Astrocyte (in vitro differentiated cells and primary cell): ENCODE results near the gene CABLES1. TPM values are rescaled to one million over a fixed set of nuclear protein-coding genes. Genes with fewer than 3 reads are reported as not detected.

Experiments
- DNase-seq: peaks from one replicate; pipeline ENCODE4 v3.0.0-alpha.2; 2010; ENCODE audit warnings: low read depth
- FAIRE-seq: peaks from 2 replicates; lab custom pipeline; 2011; peaks lifted over from hg19 to GRCh38; lab: Jason Lieb, UNC
- H2AFZ ChIP-seq: 2 replicates; pipeline ENCODE4 v1.6.0; 2012; ENCODE audit warnings: low read depth, low read length, inconsistent platforms
- H3K27ac ChIP-seq: 2 replicates; pipeline ENCODE4 v1.5.1; 2011; ENCODE audit warnings: low read depth, low read length, inconsistent platforms
- H3K27me3 ChIP-seq: 2 replicates; pipeline ENCODE4 v1.6.0; 2011; ENCODE audit warnings: low read length, inconsistent platforms; ENCODE audit not compliant: insufficient read depth
- H3K36me3 ChIP-seq: 2 replicates; pipeline ENCODE4 v1.5.1; 2011; ENCODE audit warnings: low read length, inconsistent platforms; ENCODE audit not compliant: insufficient read depth
- H3K4me1 ChIP-seq: 2 replicates; pipeline ENCODE4 v1.5.1; 2011; ENCODE audit warnings: low read length, inconsistent platforms; ENCODE audit not compliant: insufficient read depth
- H3K4me2 ChIP-seq: 2 replicates; pipeline ENCODE4 v1.6.0; 2012; ENCODE audit warnings: low read length, inconsistent platforms
- H3K4me3 ChIP-seq: 2 replicates; pipeline ENCODE4 v1.5.1; 2011; ENCODE audit warnings: low read depth, mild to moderate bottlenecking, low read length, inconsistent platforms; ENCODE audit not compliant: insufficient read depth
- H3K79me2 ChIP-seq: 2 replicates; pipeline ENCODE4 v1.6.0; 2012; ENCODE audit warnings: mild to moderate bottlenecking, low read length, inconsistent platforms; ENCODE audit not compliant: insufficient read depth
- H3K9ac ChIP-seq: 2 replicates; pipeline ENCODE4 v1.6.0; 2012; ENCODE audit warnings: mild to moderate bottlenecking, low read length, inconsistent platforms
- H3K9me3 ChIP-seq: 2 replicates; pipeline ENCODE4 v1.5.1; 2012; ENCODE audit warnings: low read depth, mild to moderate bottlenecking, low read length, inconsistent platforms; ENCODE audit not compliant: insufficient read depth
- H4K20me1 ChIP-seq: 2 replicates; pipeline ENCODE4 v1.6.0; 2012; ENCODE audit warnings: low read length, inconsistent platforms; ENCODE audit not compliant: insufficient read depth
- H3K27ac Mint-ChIP-seq: one replicate; pipeline ENCODE4 v1.8.0; 2021; ENCODE audit warnings: mild to moderate bottlenecking, mixed read lengths; ENCODE audit not compliant: unreplicated experiment
- H3K27me3 Mint-ChIP-seq: one replicate; pipeline ENCODE4 v1.8.0; 2021; ENCODE audit warnings: low read depth, mixed read lengths; ENCODE audit not compliant: unreplicated experiment
- H3K36me3 Mint-ChIP-seq: one replicate; pipeline ENCODE4 v1.8.0; 2021; ENCODE audit warnings: low read depth, mixed read lengths; ENCODE audit not compliant: unreplicated experiment
- H3K4me1 Mint-ChIP-seq: one replicate; pipeline ENCODE4 v1.8.0; 2021; ENCODE audit warnings: low read depth, mixed read lengths; ENCODE audit not compliant: unreplicated experiment
- H3K4me3 Mint-ChIP-seq: one replicate; pipeline ENCODE4 v1.8.0; 2021; ENCODE audit warnings: mild to moderate bottlenecking, moderate library complexity, mixed read lengths; ENCODE audit not compliant: unreplicated experiment
- H3K9me3 Mint-ChIP-seq: one replicate; pipeline ENCODE4 v1.8.0; 2021; ENCODE audit warnings: mild to moderate bottlenecking, mixed read lengths; ENCODE audit not compliant: unreplicated experiment
- CTCF ChIP-seq: IDR thresholded peaks from 2 replicates; pipeline ENCODE4 v1.5.1; 2011; ENCODE audit warnings: low read depth, mild to moderate bottlenecking, inconsistent platforms, low read length, moderate library complexity; ENCODE audit not compliant: insufficient read depth
- EZH2 ChIP-seq: IDR thresholded peaks from 2 replicates; pipeline ENCODE4 v1.6.1; 2012; ENCODE audit warnings: mild to moderate bottlenecking, low read length, inconsistent platforms; ENCODE audit not compliant: insufficient read depth
- total RNA-seq: library from RNA; stranded (reverse); gene quantifications from 2 replicates; pipeline ENCODE4 v1.2.1, GENCODE V29; 2021

Gene CABLES1
- total RNA-seq, 1 donor from 2014 or later = 14.5 TPM

GRCh38 chr18:23176701-23177432, 41.6 kb downstream of the CABLES1 start:
- peaks cover 9% of the 10 kb centered on the region for H3K4me1 ChIP-seq
- no peak overlapping the region for H3K27ac ChIP-seq
- H3K27me3 ChIP-seq = no peaks in the 10 kb centered on the region
- no peak overlapping the region for H3K9ac ChIP-seq
- H3K27me3 Mint-ChIP-seq = no peaks in the 10 kb centered on the region
- DNase-seq = no peak
- TF ChIP-seq EZH2 = no peak
- no peak for TF ChIP-seq CTCF
- H3K4me3 Mint-ChIP-seq = no peak overlapping the region
- H4K20me1 ChIP-seq = peaks cover 5% of the 10 kb centered on the region
- peaks cover 12% of the 10 kb centered on the region for H3K79me2 ChIP-seq
- H3K27ac Mint-ChIP-seq = no peak overlapping the region
- no peak overlapping the region for H2AFZ ChIP-seq
- no peak for FAIRE-seq
- no peak overlapping the region for H3K4me3 ChIP-seq
- no peaks in the 10 kb centered on the region for H3K36me3 ChIP-seq
- no peaks in the 10 kb centered on the region for H3K9me3 Mint-ChIP-seq
- H3K4me2 ChIP-seq = no peak overlapping the region
- H3K4me1 Mint-ChIP-seq = peaks cover 15% of the 10 kb centered on the region
- H3K9me3 ChIP-seq = no peaks in the 10 kb centered on the region
- H3K36me3 Mint-ChIP-seq = peaks cover 4% of the 10 kb centered on the region

GRCh38 chr18:23177433-23178072, 42.3 kb downstream of the CABLES1 start:
- TF ChIP-seq CTCF = no peak
- no peak for TF ChIP-seq EZH2
- Mint-ChIP-seq H3K4me3 (no peak overlapping the region), H3K4me1 (peaks cover 15% of the 10 kb centered on the region), H3K27me3 (no peaks in the 10 kb centered on the region), H3K9me3 (no peaks in the 10 kb centered on the region), H3K27ac (no peak overlapping the region), H3K36me3 (peaks cover 4% of the 10 kb centered on the region)
- H3K27me3 ChIP-seq = no peaks in the 10 kb centered on the region
- peaks cover 4% of the 10 kb centered on the region for H4K20me1 ChIP-seq
- H3K36me3 ChIP-seq = no peaks in the 10 kb centered on the region
- H3K9ac ChIP-seq = no peak overlapping the region
- no peaks in the 10 kb centered on the region for H3K9me3 ChIP-seq
- H3K4me3 ChIP-seq = no peak overlapping the region
- H3K27ac ChIP-seq = no peak overlapping the region
- FAIRE-seq = no peak
- DNase-seq = no peak
- no peak overlapping the region for H3K4me2 ChIP-seq
- H3K79me2 ChIP-seq = peaks cover 12% of the 10 kb centered on the region
- H3K4me1 ChIP-seq = peaks cover 9% of the 10 kb centered on the region
- no peak overlapping the region for H2AFZ ChIP-seq

- no peak for DNase-seq
- no peak for FAIRE-seq
- H3K79me2 ChIP-seq = peaks cover 12% of the 10 kb centered on the region
- no peak overlapping the region for H3K27ac ChIP-seq
- Mint-ChIP-seq H3K4me1 (peaks cover 17% of the 10 kb centered on the region), H3K27ac (peak overlapping the region; percentile 26), H3K36me3 (peaks cover 4% of the 10 kb centered on the region), H3K27me3 (no peaks in the 10 kb centered on the region), H3K9me3 (no peaks in the 10 kb centered on the region), H3K4me3 (no peak overlapping the region)
- TF ChIP-seq CTCF (no peak), EZH2 (no peak)
- H2AFZ ChIP-seq = no peak overlapping the region
- no peak overlapping the region for H3K9ac ChIP-seq
- H3K4me2 ChIP-seq = no peak overlapping the region
- no peaks in the 10 kb centered on the region for H4K20me1 ChIP-seq
- H3K4me1 ChIP-seq = peaks cover 11% of the 10 kb centered on the region
- no peaks in the 10 kb centered on the region for H3K27me3 ChIP-seq
- H3K36me3 ChIP-seq = no peaks in the 10 kb centered on the region
- no peak overlapping the region for H3K4me3 ChIP-seq
- no peaks in the 10 kb centered on the region for H3K9me3 ChIP-seq
These were observed 42.9 kb downstream of the CABLES1 start for GRCh38 chr18:23178201-23178600.
